HAP-1 (cell line): ENCODE results near the gene TMEM269.

ENCODE experiments used
- DNase-seq, 2 experiments: peaks; one replicate each; pipeline ENCODE4 v3.0.0-alpha.2; 2016 to 2020; ENCODE audit warnings: low spot score in 2 of 2
- H3K27me3 ChIP-seq: fragments of 250-450 bp; sonication (Bioruptor Pico); 2 replicates; pipeline ENCODE4 v1.5.1; 2020; ENCODE audit warnings: low read depth, mild to moderate bottlenecking, moderate library complexity
- H3K36me3 ChIP-seq: fragments of 250-450 bp; sonication (Bioruptor Pico); replicated peaks from 2 replicates; pipeline ENCODE4 v1.5.1; 2020; ENCODE audit warnings: mild to moderate bottlenecking
- H3K4me1 ChIP-seq: fragments of 250-450 bp; sonication (Bioruptor Pico); 2 replicates; pipeline ENCODE4 v1.5.1; 2020; ENCODE audit warnings: mild to moderate bottlenecking
- H3K4me3 ChIP-seq: fragments of 250-450 bp; sonication (Bioruptor Pico); 2 replicates; pipeline ENCODE4 v1.5.1; 2020; ENCODE audit warnings: mild to moderate bottlenecking, moderate library complexity
- H3K9me3 ChIP-seq: fragments of 250-450 bp; sonication (Bioruptor Pico); 2 replicates; pipeline ENCODE4 v1.5.1; 2020; ENCODE audit warnings: mild to moderate bottlenecking, moderate library complexity
- in situ Hi-C: fragments of 300-500 bp; cut with MboI; formaldehyde crosslinking; loops from 3 replicates; pipeline ENCODE4 v1.14.3; 2020; ENCODE audit warnings: low sequenced_read_pairs, inconsistent platforms, mixed read lengths

The TMEM269 gene

GRCh38 chr1:42756956-42757891 lies 27.6 kb upstream of the TMEM269 start:
- Histone ChIP-seq H3K4me3 (no peak overlapping the region), H3K4me1 (no peaks in the 10 kb centered on the region), H3K27me3 (no peaks in the 10 kb centered on the region), H3K9me3 (no peaks in the 10 kb centered on the region), H3K36me3 (peaks cover 77% of the 10 kb centered on the region)
- DNase-seq, result peak; percentile 56 to 68
- in situ Hi-C loops, result no loop called here

GRCh38 chr1:42757892-42758275 lies 26.9 kb upstream of the TMEM269 start:
- Histone ChIP-seq H3K27me3 (no peaks in the 10 kb centered on the region), H3K4me1 (no peaks in the 10 kb centered on the region), H3K9me3 (no peaks in the 10 kb centered on the region), H3K36me3 (peaks cover 72% of the 10 kb centered on the region), H3K4me3 (no peak overlapping the region)
- no peak for DNase-seq
- in situ Hi-C loops, result no loop called here

- H3K4me1 ChIP-seq, result no peaks in the 10 kb centered on the region
Measured at GRCh38 chr1:42758641-42759040, 26.1 kb upstream of the TMEM269 start.

GRCh38 chr1:42759114-42759513 lies 25.7 kb upstream of the TMEM269 start:
- Histone ChIP-seq H3K4me1 (no peaks in the 10 kb centered on the region; the same call in 1 of the 2 replicates), H3K4me3 (no peak overlapping the region), H3K36me3 (peaks cover 62% of the 10 kb centered on the region), H3K9me3 (no peaks in the 10 kb centered on the region), H3K27me3 (no peaks in the 10 kb centered on the region)
- in situ Hi-C loops, result no loop called here
- no peak for DNase-seq

More at GRCh38 chr1:42758641-42759040, 26.1 kb upstream of the TMEM269 start:
- H3K27me3 ChIP-seq, result no peaks in the 10 kb centered on the region
- H3K36me3 ChIP-seq, result peaks cover 67% of the 10 kb centered on the region
- no peak for DNase-seq
- H3K4me3 ChIP-seq, result no peak overlapping the region
- in situ Hi-C loops, result no loop called here
- no peaks in the 10 kb centered on the region for H3K9me3 ChIP-seq

GRCh38 chr1:42761567-42761966 lies 23.2 kb upstream of the TMEM269 start:
- Histone ChIP-seq H3K4me3 (no peak overlapping the region), H3K4me1 (peaks cover 9% of the 10 kb centered on the region), H3K36me3 (peaks cover 40% of the 10 kb centered on the region), H3K9me3 (no peaks in the 10 kb centered on the region), H3K27me3 (no peaks in the 10 kb centered on the region)
- in situ Hi-C loops, result no loop called here
- no peak for DNase-seq

- H3K4me3 ChIP-seq, result no peak overlapping the region
- peaks cover 36% of the 10 kb centered on the region for H3K36me3 ChIP-seq
- in situ Hi-C loops, result no loop called here
- H3K4me1 ChIP-seq, result peaks cover 9% of the 10 kb centered on the region
- no peaks in the 10 kb centered on the region for H3K9me3 ChIP-seq
- no peaks in the 10 kb centered on the region for H3K27me3 ChIP-seq
- DNase-seq, result no peak
Measured at GRCh38 chr1:42762269-42762668, 22.5 kb upstream of the TMEM269 start.

GRCh38 chr1:42765269-42765668 lies 19.5 kb upstream of the TMEM269 start:
- Histone ChIP-seq H3K27me3 (no peaks in the 10 kb centered on the region), H3K36me3 (peaks cover 14% of the 10 kb centered on the region; the same call in 1 of the 2 replicates), H3K4me1 (peaks cover 15% of the 10 kb centered on the region), H3K9me3 (no peaks in the 10 kb centered on the region), H3K4me3 (peak overlapping the region; percentile 98)
- in situ Hi-C loops, result no loop called here
- peak in 1 of 2 experiments; percentile 7 for DNase-seq

GRCh38 chr1:42765832-42766740 lies 18.7 kb upstream of the TMEM269 start:
- Histone ChIP-seq H3K9me3 (no peaks in the 10 kb centered on the region), H3K36me3 (peaks cover 13% of the 10 kb centered on the region; the same call in 1 of the 2 replicates), H3K4me3 (peak overlapping the region; percentile 98), H3K4me1 (peaks cover 15% of the 10 kb centered on the region), H3K27me3 (no peaks in the 10 kb centered on the region)
- DNase-seq, result peak; percentile 76 to 83
- in situ Hi-C loops, result no loop called here

GRCh38 chr1:42766741-42767509 lies 17.9 kb upstream of the TMEM269 start, which contains the start of the genes C1orf50 and P3H1:
Gene C1orf50, plus strand, starts transcription at chr1:42767249. Its CDS starts 63 bp downstream, at chr1:42767312.
Gene P3H1, minus strand, starts transcription at chr1:42767028. Its CDS starts 57 bp downstream, at chr1:42766971.
- H3K27me3 ChIP-seq, result no peaks in the 10 kb centered on the region
- H3K4me1 ChIP-seq, result peaks cover 15% of the 10 kb centered on the region
- in situ Hi-C loops, result no loop called here
- H3K4me3 ChIP-seq, result peak within 1 kb of the TSS; percentile 98
- H3K9me3 ChIP-seq, result no peaks in the 10 kb centered on the region
- peak; percentile 97 to 100 for DNase-seq
- peaks cover 8% of the 10 kb centered on the region; the same call in 1 of the 2 replicates for H3K36me3 ChIP-seq

- in situ Hi-C loops, result no loop called here
- peaks cover 15% of the 10 kb centered on the region for H3K4me1 ChIP-seq
- H3K36me3 ChIP-seq, result 0 out of 2 replicates have a peak, but pooled peaks cover 3% of the 10 kb centered on the region
- DNase-seq, result peak in 1 of 2 experiments; percentile 26
- no peaks in the 10 kb centered on the region for H3K9me3 ChIP-seq
- H3K27me3 ChIP-seq, result no peaks in the 10 kb centered on the region
- H3K4me3 ChIP-seq, result peak overlapping the region; percentile 98
Measured at GRCh38 chr1:42767510-42768000, 17.2 kb upstream of the TMEM269 start.

- Histone ChIP-seq H3K4me1 (peaks cover 15% of the 10 kb centered on the region), H3K9me3 (no peaks in the 10 kb centered on the region), H3K4me3 (peak overlapping the region; percentile 98), H3K36me3 (0 out of 2 replicates have a peak, but pooled peaks cover 3% of the 10 kb centered on the region), H3K27me3 (no peaks in the 10 kb centered on the region)
- in situ Hi-C loops, result no loop called here
- no peak for DNase-seq
Measured at GRCh38 chr1:42768172-42768571, 16.6 kb upstream of the TMEM269 start.

- DNase-seq, result no peak
- in situ Hi-C loops, result no loop called here
Measured at GRCh38 chr1:42769811-42770210, 15.0 kb upstream of the TMEM269 start.

GRCh38 chr1:42773420-42773819 lies 11.4 kb upstream of the TMEM269 start:
- no peak for DNase-seq
- H3K27me3 ChIP-seq, result no peaks in the 10 kb centered on the region
- peaks cover 3% of the 10 kb centered on the region; the same call in 1 of the 2 replicates for H3K4me1 ChIP-seq
- no peak overlapping the region for H3K4me3 ChIP-seq
- H3K9me3 ChIP-seq, result no peaks in the 10 kb centered on the region
- in situ Hi-C loops, result no loop called here
- peaks cover 34% of the 10 kb centered on the region for H3K36me3 ChIP-seq

More at GRCh38 chr1:42769811-42770210, 15.0 kb upstream of the TMEM269 start:
- H3K4me3 ChIP-seq, result no peak overlapping the region
- H3K36me3 ChIP-seq, result peaks cover 8% of the 10 kb centered on the region
- H3K9me3 ChIP-seq, result no peaks in the 10 kb centered on the region
- peaks cover 10% of the 10 kb centered on the region for H3K4me1 ChIP-seq
- H3K27me3 ChIP-seq, result no peaks in the 10 kb centered on the region
